ENCODE measurements around the gene ZNF578. TPM values are rescaled to one million over a fixed set of nuclear protein-coding genes. Genes with fewer than 3 reads are reported as not detected.
"Not testable (repeated sequence)": the region's sequence is repeated elsewhere in the genome, so short reads cannot be mapped to it uniquely, and the experiment has no call there.

Gene ZNF578
- total RNA-seq, 4 donors from 2014 or later = 0.18 to 1.5 (median 0.41) TPM; not detected in 1

- peaks cover 6 to 71% (median 8%) of the 10 kb centered on the region in 3 donors for H3K36me3 ChIP-seq
- 86 to 93% methylated on average over 5 of the region's 5 CpGs for WGBS, 2 donors
- TF ChIP-seq POLR2A (IDR thresholded peaks at IDR 0.05) (no peak), CTCF (IDR thresholded peaks at IDR 0.05) (no peak)
- H3K4me1 ChIP-seq = peaks cover 0 to 8% (median 0%) of the 10 kb centered on the region in 3 donors
- intact Hi-C loops (cut with DNase I) = no loop called here
- H3K9me3 ChIP-seq = peaks cover 0 to 62% (median 0%) of the 10 kb centered on the region in 3 donors
- H3K4me3 ChIP-seq = no peak overlapping the region
- H3K27me3 ChIP-seq = no peaks in the 10 kb centered on the region
- H3K27ac ChIP-seq = no peak overlapping the region
- no peak for DNase-seq
Observed at GRCh38 chr19:52541608-52542007, 88.3 kb downstream of the ZNF578 start.

- peaks cover 6 to 81% (median 8%) of the 10 kb centered on the region in 3 donors for H3K36me3 ChIP-seq
- intact Hi-C loops (cut with DNase I); H3K27me3 ChIP-seq: not testable (repeated sequence)
Observed at GRCh38 chr19:52542541-52542940, 89.2 kb downstream of the ZNF578 start.

GRCh38 chr19:52542984-52543664, 89.8 kb downstream of the ZNF578 start:
- TF ChIP-seq POLR2A (IDR thresholded peaks at IDR 0.05) = no peak
- TF ChIP-seq CTCF (IDR thresholded peaks at IDR 0.05) = no peak
- no peak for DNase-seq
- Histone ChIP-seq H3K27me3 (no peaks in the 10 kb centered on the region), H3K36me3 (peaks cover 6 to 87% (median 8%) of the 10 kb centered on the region in 3 donors), H3K9me3 (peaks cover 0 to 77% (median 0%) of the 10 kb centered on the region in 3 donors), H3K27ac (no peak overlapping the region), H3K4me1 (no peaks in the 10 kb centered on the region), H3K4me3 (no peak overlapping the region)
- WGBS, 2 donors = 55 to 78% methylated on average over 4 to 5 of the region's 8 CpGs
- intact Hi-C loops (cut with DNase I) = no loop called here

More at GRCh38 chr19:52542541-52542940, 89.2 kb downstream of the ZNF578 start:
- 67 to 90% methylated on average over 5 to 6 of the region's 6 CpGs for WGBS, 2 donors
- not testable (repeated sequence) for H3K4me1 ChIP-seq, H3K4me3 ChIP-seq, H3K27ac ChIP-seq, DNase-seq
- peaks cover 0 to 71% (median 0%) of the 10 kb centered on the region in 3 donors for H3K9me3 ChIP-seq

GRCh38 chr19:52554216-52554971, 101.0 kb downstream of the ZNF578 start:
- Histone ChIP-seq H3K27ac (no peak overlapping the region), H3K4me3 (peak overlapping the region in 1 of 4 donors; percentile 8), H3K9me3 (peaks cover 0 to 100% (median 89%) of the 10 kb centered on the region in 3 donors), H3K36me3 (peaks cover 6 to 98% (median 15%) of the 10 kb centered on the region in 3 donors), H3K4me1 (no peaks in the 10 kb centered on the region), H3K27me3 (no peaks in the 10 kb centered on the region)
- WGBS, 2 donors = 96 to 98% methylated on average over 15 of the region's 15 CpGs
- TF ChIP-seq POLR2A (IDR thresholded peaks at IDR 0.05) (no peak), CTCF (IDR thresholded peaks at IDR 0.05) (no peak)
- intact Hi-C loops (cut with DNase I) = no loop called here
- DNase-seq = no peak

GRCh38 chr19:52557231-52557995, 104.1 kb downstream of the ZNF578 start:
- H3K36me3 ChIP-seq = peaks cover 0 to 97% (median 15%) of the 10 kb centered on the region in 3 donors
- TF ChIP-seq CTCF (IDR thresholded peaks at IDR 0.05) = no peak
- no peak for TF ChIP-seq POLR2A (IDR thresholded peaks at IDR 0.05)
- H3K27me3 ChIP-seq = no peaks in the 10 kb centered on the region
- DNase-seq = no peak
- H3K9me3 ChIP-seq = peaks cover 0 to 99% (median 84%) of the 10 kb centered on the region in 3 donors
- intact Hi-C loops (cut with DNase I) = no loop called here
- H3K4me3 ChIP-seq = no peak overlapping the region
- no peak overlapping the region for H3K27ac ChIP-seq
- WGBS, 2 donors = 94 to 97% methylated on average over 14 to 15 of the region's 16 CpGs
- H3K4me1 ChIP-seq = no peaks in the 10 kb centered on the region

- H3K4me1 ChIP-seq; H3K4me3 ChIP-seq; H3K27me3 ChIP-seq; intact Hi-C loops (cut with DNase I); H3K27ac ChIP-seq; DNase-seq: not testable (repeated sequence)
- 72 to 73% methylated on average over 5 of the region's 5 CpGs for WGBS, 2 donors
- Histone ChIP-seq H3K9me3 (peaks cover 0 to 99% (median 84%) of the 10 kb centered on the region in 3 donors), H3K36me3 (peaks cover 0 to 97% (median 12%) of the 10 kb centered on the region in 3 donors)
Observed at GRCh38 chr19:52558732-52559445, 105.5 kb downstream of the ZNF578 start.

GRCh38 chr19:52561611-52562010, 108.3 kb downstream of the ZNF578 start:
- H3K4me3 ChIP-seq; intact Hi-C loops (cut with DNase I); H3K4me1 ChIP-seq; H3K27ac ChIP-seq; H3K27me3 ChIP-seq; DNase-seq: not testable (repeated sequence)
- WGBS, 2 donors = 80 to 98% methylated on average over 3 to 8 of the region's 8 CpGs
- H3K9me3 ChIP-seq = peaks cover 0 to 98% (median 71%) of the 10 kb centered on the region in 3 donors
- H3K36me3 ChIP-seq = peaks cover 0 to 83% (median 0%) of the 10 kb centered on the region in 3 donors

Data from esophagus squamous epithelium (tissue), 5 donors.